T-helper 2 cell (primary cell): Measurements from ENCODE around the gene LILRA1.
"Not testable (repeated sequence)": the region's sequence is repeated elsewhere in the genome, so short reads cannot be mapped to it uniquely, and the experiment has no call there.

Source experiments
- DNase-seq, 5 experiments: peaks; one replicate each; pipeline versions ENCODE4 v3.0.0 to v3.0.0-alpha.2; 2012 to 2022

Gene LILRA1

GRCh38 chr19:54627912-54628311 is 34.5 kb downstream of the LILRA1 start:
- DNase-seq, result not testable (repeated sequence)

- not testable (repeated sequence) for DNase-seq
Observed at GRCh38 chr19:54630262-54630661, 36.8 kb downstream of the LILRA1 start, which contains the start of gene LILRB1. LILRB1 (plus strand) TSS chr19:54630484; CDS start chr19:54631074, 590 bp downstream.

DNA sequence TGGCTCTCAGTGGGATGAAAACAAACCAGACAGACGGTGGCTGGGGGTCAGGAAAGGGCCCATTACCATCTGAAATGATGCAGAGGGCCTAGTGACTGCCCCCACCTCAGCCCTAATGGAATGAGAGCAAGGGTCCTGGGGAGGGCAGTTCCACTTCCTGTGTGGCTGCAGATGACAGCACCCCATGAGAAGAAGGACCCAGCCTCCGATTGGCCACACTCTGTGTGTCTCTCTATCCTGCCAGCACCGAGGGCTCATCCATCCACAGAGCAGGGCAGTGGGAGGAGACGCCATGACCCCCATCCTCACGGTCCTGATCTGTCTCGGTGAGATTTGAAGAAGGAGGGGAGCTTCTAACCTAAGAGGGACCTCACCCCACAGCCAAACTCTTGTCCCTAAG is 37.4 kb downstream of the LILRA1 start:
- DNase-seq, result no peak

- DNase-seq, result not testable (repeated sequence)
Observed at GRCh38 chr19:54631489-54632337, 38.3 kb downstream of the LILRA1 start.

DNA sequence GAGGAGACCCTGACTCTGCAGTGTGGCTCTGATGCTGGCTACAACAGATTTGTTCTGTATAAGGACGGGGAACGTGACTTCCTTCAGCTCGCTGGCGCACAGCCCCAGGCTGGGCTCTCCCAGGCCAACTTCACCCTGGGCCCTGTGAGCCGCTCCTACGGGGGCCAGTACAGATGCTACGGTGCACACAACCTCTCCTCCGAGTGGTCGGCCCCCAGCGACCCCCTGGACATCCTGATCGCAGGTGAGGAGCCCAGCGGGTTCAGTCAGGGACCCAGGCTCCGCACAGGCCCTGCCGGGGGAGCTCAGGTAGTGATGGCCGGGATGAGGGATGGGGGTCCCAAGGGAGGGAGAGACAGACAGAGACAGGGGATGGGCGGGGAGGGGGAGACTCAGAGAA is 39.1 kb downstream of the LILRA1 start:
- DNase-seq, result not testable (repeated sequence)

- no peak for DNase-seq
Observed at GRCh38 chr19:54633401-54633800, 40.0 kb downstream of the LILRA1 start.

DNA sequence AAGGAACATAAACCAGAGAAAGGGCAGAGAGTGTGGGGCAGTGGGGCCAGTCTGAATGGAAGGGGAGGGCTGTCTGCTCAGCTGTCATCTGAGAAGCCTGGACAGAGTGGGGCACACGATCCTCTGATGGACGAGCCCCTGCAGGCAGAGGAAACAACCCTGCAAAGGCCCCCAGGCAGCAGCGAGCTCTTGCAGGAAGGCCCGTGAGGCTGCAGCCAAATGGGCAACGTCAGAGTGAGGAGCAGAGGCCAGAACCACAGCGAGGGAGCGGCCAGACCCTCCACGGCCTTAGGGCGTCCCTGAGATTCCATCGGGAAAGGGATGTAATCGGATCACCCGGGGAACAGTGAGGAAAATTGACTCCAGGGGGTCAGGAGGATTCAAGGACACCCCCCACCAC is 42.6 kb downstream of the LILRA1 start:
- not testable (repeated sequence) for DNase-seq

GRCh38 chr19:54638683-54639082 is 45.3 kb downstream of the LILRA1 start:
- no peak for DNase-seq

DNA sequence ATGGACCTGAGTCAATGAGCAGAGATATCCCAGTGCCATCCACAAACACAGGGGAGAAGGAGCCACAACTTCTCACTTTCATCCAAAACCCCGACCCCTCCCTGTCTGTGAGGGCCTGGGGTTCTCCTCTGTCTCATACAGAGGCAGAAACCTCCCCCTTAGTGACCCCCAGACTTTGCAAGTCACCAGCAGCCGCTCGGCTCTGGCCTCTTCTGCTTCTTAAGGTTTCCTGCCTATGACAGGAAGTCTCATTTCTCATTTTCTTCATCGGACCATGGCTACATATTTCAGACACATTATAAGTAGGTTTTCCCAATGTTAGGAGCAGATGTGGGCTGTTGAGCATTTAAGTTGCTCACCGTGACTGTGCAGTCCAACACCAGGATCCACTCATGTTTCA is 49.5 kb downstream of the LILRA1 start:
- not testable (repeated sequence) for DNase-seq

- DNase-seq, result not testable (repeated sequence)
Observed at GRCh38 chr19:54643583-54643982, 50.2 kb downstream of the LILRA1 start.

DNA sequence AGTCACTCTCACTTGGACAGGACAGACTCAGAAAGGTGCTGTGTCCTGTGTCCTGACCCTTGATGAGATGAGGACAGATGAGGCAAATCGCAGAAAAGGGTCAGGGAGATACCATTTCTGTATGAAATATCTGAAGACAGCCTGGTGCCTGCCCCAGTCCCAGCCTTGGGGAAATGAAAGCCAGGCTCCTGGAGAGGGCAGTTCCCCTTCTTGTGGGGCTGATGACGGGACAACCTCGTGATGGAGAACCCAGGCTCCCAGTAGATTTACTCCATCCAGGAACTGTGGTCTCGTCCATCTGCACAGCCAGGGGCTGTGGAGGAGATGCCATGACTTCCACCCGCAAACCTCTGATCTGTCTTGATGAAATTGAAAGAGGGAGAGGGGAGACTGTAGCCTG is 50.6 kb downstream of the LILRA1 start:
- no peak for DNase-seq

- DNase-seq, result no peak
Observed at GRCh38 chr19:54646331-54646841, 53.0 kb downstream of the LILRA1 start.

GRCh38 chr19:54648129-54648528 is 54.7 kb downstream of the LILRA1 start:
- DNase-seq, result no peak

GRCh38 chr19:54650108-54650655 is 56.8 kb downstream of the LILRA1 start:
- no peak for DNase-seq
